SK-N-MC (cell line): Measurements from ENCODE around the gene PRRC2B.

ENCODE experiments used
- EZH2 ChIP-seq: fragments of 200-600 bp; sonication (generic); IDR thresholded peaks from one replicate; pipeline ENCODE4 v1.6.1; 2017; ENCODE audit warnings: antibody characterized with exemption
- POLR2AphosphoS5 ChIP-seq: IDR thresholded peaks from 2 replicates; pipeline ENCODE4 v1.6.1; 2012; ENCODE audit warnings: mild to moderate bottlenecking, low read depth, low read length, borderline replicate concordance

GRCh38 chr9:131416509-131416908 lies 22.6 kb downstream of the PRRC2B start:
- no peak for TF ChIP-seq POLR2AphosphoS5
- no peak for TF ChIP-seq EZH2
